Stimulated activated naive CD8-positive, alpha-beta T cell treated with anti-CD3 and anti-CD28 coated beads, Interleukin-15, Interleukin-2, amounts not matched to agents 100 U/mL and 50 U/mL, for 24 hours (primary cell): Measurements from ENCODE around the gene ACAA1.
"Not testable (repeated sequence)": the region's sequence is repeated elsewhere in the genome, so short reads cannot be mapped to it uniquely, and the experiment has no call there.

Experiments used
- ATAC-seq: fragments of 150-1000 bp; cut with Tn5 transposase; one replicate; pipeline ENCODE4 v1.10.0; 2021
- DNase-seq: peaks from one replicate; pipeline ENCODE4 v3.0.0; 2021

The ACAA1 gene

GRCh38 chr3:38134517-38135143 lies 2.3 kb downstream of the ACAA1 start:
- not testable (repeated sequence) for DNase-seq, ATAC-seq

GRCh38 chr3:38133557-38134405 lies 3.1 kb downstream of the ACAA1 start:
- no peak for ATAC-seq
- DNase-seq = no peak

- no peak for ATAC-seq
- no peak for DNase-seq
Measured at GRCh38 chr3:38133209-38133556, 3.7 kb downstream of the ACAA1 start.

GRCh38 chr3:38131621-38132369 lies 5.1 kb downstream of the ACAA1 start:
- peak; percentile 49 for DNase-seq
- ATAC-seq = no peak

- DNase-seq (no peak), ATAC-seq (no peak)
Measured at GRCh38 chr3:38130631-38131065, 6.3 kb downstream of the ACAA1 start.

GRCh38 chr3:38129058-38129457 lies 7.9 kb downstream of the ACAA1 start:
- no peak for ATAC-seq

GRCh38 chr3:38128303-38128655 lies 8.6 kb downstream of the ACAA1 start:
- ATAC-seq = no peak
- DNase-seq = no peak

More at GRCh38 chr3:38129058-38129457, 7.9 kb downstream of the ACAA1 start:
- DNase-seq = peak; percentile 1

- no peak for DNase-seq
- no peak for ATAC-seq
Measured at GRCh38 chr3:38127611-38128302, 9.2 kb downstream of the ACAA1 start.

- no peak for DNase-seq
- no peak for ATAC-seq
Measured at GRCh38 chr3:38126121-38126892, 10.6 kb downstream of the ACAA1 start.

- ATAC-seq (no peak), DNase-seq (no peak)
Measured at GRCh38 chr3:38125305-38126120, 11.4 kb downstream of the ACAA1 start.

- DNase-seq (no peak), ATAC-seq (no peak)
Measured at GRCh38 chr3:38124324-38125122, 12.4 kb downstream of the ACAA1 start.

- no peak for DNase-seq
- peak; percentile 43 for ATAC-seq
Measured at GRCh38 chr3:38122712-38123290, 14.1 kb downstream of the ACAA1 start.

GRCh38 chr3:38121832-38122461 lies 15.0 kb downstream of the ACAA1 start:
- no peak for ATAC-seq
- DNase-seq = no peak

- DNase-seq (no peak), ATAC-seq (no peak)
Measured at GRCh38 chr3:38121451-38121831, 15.5 kb downstream of the ACAA1 start.

- ATAC-seq (no peak), DNase-seq (no peak)
Measured at GRCh38 chr3:38120693-38121450, 16.1 kb downstream of the ACAA1 start.

- ATAC-seq (no peak), DNase-seq (no peak)
Measured at GRCh38 chr3:38119821-38120692, 16.9 kb downstream of the ACAA1 start.

- ATAC-seq (no peak), DNase-seq (no peak)
Measured at GRCh38 chr3:38119248-38119544, 17.7 kb downstream of the ACAA1 start.
